Mucosa of descending colon (tissue), 3 donors: Measurements from ENCODE around the gene MLANA. TPM values are rescaled to one million over a fixed set of nuclear protein-coding genes. Genes with fewer than 3 reads are reported as not detected.

Experiments
- ATAC-seq: fragments of 200-7000 bp; cut with Tn5 transposase; one replicate; pipeline ENCODE4 v1.9.1; 2020; ENCODE audit warnings: mild to moderate bottlenecking, moderate library complexity
- DNase-seq, 3 donors: peaks; one replicate each; pipeline ENCODE4 v3.0.0-alpha.2; 2020
- H3K36me3 ChIP-seq: fragments of 200-600 bp; one replicate; pipeline ENCODE4 v1.8.0; 2021; ENCODE audit warnings: low read depth, mild to moderate bottlenecking
- H3K4me1 ChIP-seq: fragments of 200-600 bp; one replicate; pipeline ENCODE4 v1.8.0; 2021; ENCODE audit warnings: low read depth, mild to moderate bottlenecking
- H3K4me3 ChIP-seq: fragments of 200-600 bp; one replicate; pipeline ENCODE4 v1.8.0; 2021; ENCODE audit warnings: mild to moderate bottlenecking
- H3K9me3 ChIP-seq: fragments of 200-600 bp; one replicate; pipeline ENCODE4 v1.8.0; 2021; ENCODE audit warnings: mild to moderate bottlenecking
- intact Hi-C, 2 donors: fragments of 100-400 bp; cut with DNase I in 1 of 2; cut with micrococcal nuclease in 1 of 2; formaldehyde crosslinking; loops; one replicate each; pipeline versions ENCODE4 v1.11.0 to v1.11.1; 2022; cut with DNase I, micrococcal nuclease
- long read RNA-seq, 2 donors: library from polyadenylated mRNA; unstranded; transcript quantifications; one replicate each; pipeline ENCODE4 v2.0.0, GENCODE V29; 2019 to 2021
- total RNA-seq, 3 donors: library from RNA; stranded (reverse); fragmentation: NEBNext Ultra II Directional in 2 of 3; extraction: Animal tissue kit (Norgen Biotek cat#: 25700) in 2 of 3; gene quantifications; one replicate each; pipeline versions ENCODE4 v1.2.1 to v1.2.4, GENCODE V29; 2021 to 2023
- TF ChIP-seq, protein P1 (sequence below): fragments of 200-600 bp; IDR thresholded peaks from one replicate; pipeline ENCODE4 v1.8.0; 2022; ENCODE audit warnings: antibody characterized with exemption, mild to moderate bottlenecking
- donor health status: DM: no; HTN: no; CAD: no; lungs with moderate emphysema.
- donor health status: DM: no; HTN: no; CAD: no.
- donor health status: DM: no; HTN: yes; CAD: no.

MLANA gene, protein sequence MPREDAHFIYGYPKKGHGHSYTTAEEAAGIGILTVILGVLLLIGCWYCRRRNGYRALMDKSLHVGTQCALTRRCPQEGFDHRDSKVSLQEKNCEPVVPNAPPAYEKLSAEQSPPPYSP
- not detected for total RNA-seq
- long read RNA-seq, donor 1: 0 reads
- long read RNA-seq, donor 2: 0 reads

DNA sequence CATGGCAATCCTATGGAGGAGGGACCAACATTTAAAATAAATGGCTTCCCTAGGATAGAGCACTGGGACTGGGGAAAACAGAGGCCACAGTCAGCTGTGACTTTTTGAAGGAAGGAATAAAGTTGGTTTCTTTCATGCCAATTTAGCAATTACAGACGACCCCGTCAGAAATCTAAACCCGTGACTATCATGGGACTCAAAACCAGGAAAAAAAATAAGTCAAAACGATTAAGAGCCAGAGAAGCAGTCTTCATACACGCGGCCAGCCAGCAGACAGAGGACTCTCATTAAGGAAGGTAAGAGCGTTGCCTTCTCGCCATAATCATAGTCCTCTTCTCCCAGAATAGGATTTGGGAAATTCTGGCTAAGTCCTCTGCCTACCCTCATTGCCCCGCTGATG, at the start of gene MLANA:
Gene MLANA, plus strand, starts transcription at position 249 of the 400 bp plus-strand sequence. CDS start 1,586 bp downstream, outside the sequence.
- Histone ChIP-seq H3K9me3 (no peaks in the 10 kb centered on the region), H3K4me1 (no peaks in the 10 kb centered on the region), H3K36me3 (no peaks in the 10 kb centered on the region), H3K4me3 (no peak within 1 kb of the TSS)
- DNase-seq (no peak), ATAC-seq (no peak)
- TF ChIP-seq, protein P1, sequence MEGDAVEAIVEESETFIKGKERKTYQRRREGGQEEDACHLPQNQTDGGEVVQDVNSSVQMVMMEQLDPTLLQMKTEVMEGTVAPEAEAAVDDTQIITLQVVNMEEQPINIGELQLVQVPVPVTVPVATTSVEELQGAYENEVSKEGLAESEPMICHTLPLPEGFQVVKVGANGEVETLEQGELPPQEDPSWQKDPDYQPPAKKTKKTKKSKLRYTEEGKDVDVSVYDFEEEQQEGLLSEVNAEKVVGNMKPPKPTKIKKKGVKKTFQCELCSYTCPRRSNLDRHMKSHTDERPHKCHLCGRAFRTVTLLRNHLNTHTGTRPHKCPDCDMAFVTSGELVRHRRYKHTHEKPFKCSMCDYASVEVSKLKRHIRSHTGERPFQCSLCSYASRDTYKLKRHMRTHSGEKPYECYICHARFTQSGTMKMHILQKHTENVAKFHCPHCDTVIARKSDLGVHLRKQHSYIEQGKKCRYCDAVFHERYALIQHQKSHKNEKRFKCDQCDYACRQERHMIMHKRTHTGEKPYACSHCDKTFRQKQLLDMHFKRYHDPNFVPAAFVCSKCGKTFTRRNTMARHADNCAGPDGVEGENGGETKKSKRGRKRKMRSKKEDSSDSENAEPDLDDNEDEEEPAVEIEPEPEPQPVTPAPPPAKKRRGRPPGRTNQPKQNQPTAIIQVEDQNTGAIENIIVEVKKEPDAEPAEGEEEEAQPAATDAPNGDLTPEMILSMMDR: no peak
- intact Hi-C loops: loop anchor here in 1 of 2 donors (10.0 kb wide), 1 partner anchor 154 kb away; no protein-coding TSS in a partner anchor

DNA sequence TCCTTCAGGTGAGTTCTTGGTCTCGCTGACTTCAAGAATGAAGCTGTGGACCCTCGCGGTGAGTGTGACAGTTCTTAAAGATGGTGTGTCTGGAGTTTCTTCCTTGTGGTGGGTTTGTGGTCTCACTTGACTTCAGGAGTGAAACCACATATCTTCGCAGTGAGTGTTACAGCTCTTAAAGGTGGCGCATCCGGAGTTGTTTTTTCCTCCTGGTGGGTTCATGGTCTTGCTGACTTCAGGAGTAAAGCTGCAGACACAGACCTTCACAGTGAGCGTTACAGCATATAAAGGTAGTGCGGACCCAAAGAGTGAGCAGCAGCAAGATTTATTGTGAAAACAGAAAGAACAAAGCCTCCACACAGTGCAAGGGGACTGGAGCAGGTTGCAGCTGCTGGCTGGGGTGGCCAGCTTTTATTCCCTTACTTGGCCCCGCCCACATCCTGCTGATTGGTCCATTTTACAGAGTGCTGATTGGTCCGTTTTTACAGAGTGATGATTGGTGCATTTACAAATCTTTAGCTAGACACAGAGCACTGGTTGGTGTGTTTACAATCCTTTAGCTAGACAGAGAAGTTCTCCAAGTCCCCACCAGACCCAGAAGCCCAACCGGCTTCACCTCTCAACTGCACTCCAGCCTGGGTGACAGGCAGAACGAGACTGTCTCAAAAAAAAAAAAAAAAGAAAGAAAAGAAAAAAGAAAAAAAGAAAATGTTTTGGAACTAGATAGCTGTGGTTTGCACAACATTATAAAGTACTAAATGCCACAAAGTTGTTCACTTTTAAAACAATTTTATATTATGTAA, 48.7 kb upstream of the MLANA start:
- Histone ChIP-seq H3K36me3 (no peaks in the 10 kb centered on the region), H3K4me1 (peaks cover 17% of the 10 kb centered on the region), H3K4me3 (no peak overlapping the region), H3K9me3 (no peaks in the 10 kb centered on the region)
- intact Hi-C loops: no loop called here
- TF ChIP-seq, protein P1: no peak
- DNase-seq (no peak), ATAC-seq (no peak)

DNA sequence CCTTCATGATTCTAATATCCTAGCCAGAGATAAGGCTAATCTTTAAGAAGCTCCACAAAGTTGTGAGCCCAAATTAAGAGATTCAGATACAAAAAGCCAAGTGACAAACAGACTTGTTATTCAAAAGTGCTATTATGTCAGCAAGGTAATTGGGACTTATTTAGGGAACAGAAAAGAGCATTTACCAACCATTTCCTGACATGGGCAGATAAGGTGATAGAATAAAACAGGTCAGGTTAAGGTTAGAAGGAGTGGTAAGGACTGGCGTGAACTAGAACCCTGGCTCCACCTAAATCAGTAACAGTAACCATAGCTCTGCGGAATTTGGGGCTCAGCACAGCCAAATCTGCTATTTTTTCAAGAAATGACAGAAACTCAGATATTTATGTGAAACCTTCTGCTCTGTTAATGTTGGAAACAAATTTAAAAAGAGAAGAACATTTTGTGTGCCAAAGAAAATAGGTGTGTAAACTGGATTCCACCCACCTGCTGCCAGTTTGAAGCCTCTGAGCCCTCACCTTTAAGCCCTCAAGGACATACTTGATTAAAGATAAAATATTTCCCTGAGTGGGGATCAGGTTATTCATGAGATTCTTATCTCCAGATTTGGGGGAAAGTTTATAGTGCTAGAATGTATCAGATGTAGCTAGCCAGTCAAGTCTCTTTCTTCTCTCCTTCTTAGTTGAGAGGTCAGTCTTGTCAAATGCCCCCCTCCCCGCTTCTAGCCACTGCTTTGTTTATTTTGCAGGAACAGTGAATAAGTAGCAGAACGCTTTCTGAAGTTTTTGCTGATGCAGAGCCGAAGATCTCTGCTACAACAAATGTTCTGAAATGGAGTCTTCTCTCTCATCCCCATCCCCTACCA, 47.5 kb upstream of the MLANA start:
- H3K9me3 ChIP-seq: no peaks in the 10 kb centered on the region
- no peak for DNase-seq
- no peak overlapping the region for H3K4me3 ChIP-seq
- H3K4me1 ChIP-seq: peaks cover 17% of the 10 kb centered on the region
- TF ChIP-seq, protein P1: no peak
- intact Hi-C loops: no loop called here
- H3K36me3 ChIP-seq: no peaks in the 10 kb centered on the region
- no peak for ATAC-seq

DNA sequence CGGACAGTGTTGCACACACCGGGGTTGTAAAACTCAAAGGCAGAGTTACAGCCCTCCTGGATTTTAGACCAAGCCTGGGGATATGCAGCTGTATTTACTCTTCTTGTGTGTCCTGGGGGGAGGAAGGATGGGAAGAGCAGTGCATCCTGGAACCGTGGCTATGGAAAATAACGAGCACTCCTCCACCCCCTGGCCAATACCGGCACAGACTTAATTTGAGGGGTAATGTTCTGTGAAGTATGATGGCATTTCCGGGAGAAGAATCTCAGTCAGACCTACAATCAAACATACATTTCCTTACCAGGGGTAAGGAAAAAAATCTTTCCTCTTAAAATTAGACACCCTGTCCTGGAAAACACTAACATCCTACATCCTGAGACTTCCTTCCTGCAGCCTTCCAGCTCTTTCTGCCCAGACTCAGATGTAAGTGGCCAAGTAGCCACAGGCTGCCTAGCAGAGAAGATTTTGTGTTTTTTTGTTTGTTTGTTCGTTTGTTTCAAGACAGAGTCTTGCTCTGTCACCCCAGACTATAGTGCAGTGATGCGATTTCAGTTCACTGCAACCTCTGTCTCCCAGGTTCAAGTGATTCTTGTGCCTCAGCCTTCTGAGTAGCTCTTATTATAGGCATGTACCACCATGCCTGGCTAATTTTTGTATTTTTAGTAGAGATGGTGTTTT, 46.8 kb upstream of the MLANA start:
- TF ChIP-seq, protein P1: no peak
- DNase-seq (no peak), ATAC-seq (peak; percentile 38)
- H3K4me1 ChIP-seq: peaks cover 15% of the 10 kb centered on the region
- intact Hi-C loops: no loop called here
- H3K36me3 ChIP-seq: no peaks in the 10 kb centered on the region
- H3K9me3 ChIP-seq: no peaks in the 10 kb centered on the region
- H3K4me3 ChIP-seq: no peak overlapping the region

DNA sequence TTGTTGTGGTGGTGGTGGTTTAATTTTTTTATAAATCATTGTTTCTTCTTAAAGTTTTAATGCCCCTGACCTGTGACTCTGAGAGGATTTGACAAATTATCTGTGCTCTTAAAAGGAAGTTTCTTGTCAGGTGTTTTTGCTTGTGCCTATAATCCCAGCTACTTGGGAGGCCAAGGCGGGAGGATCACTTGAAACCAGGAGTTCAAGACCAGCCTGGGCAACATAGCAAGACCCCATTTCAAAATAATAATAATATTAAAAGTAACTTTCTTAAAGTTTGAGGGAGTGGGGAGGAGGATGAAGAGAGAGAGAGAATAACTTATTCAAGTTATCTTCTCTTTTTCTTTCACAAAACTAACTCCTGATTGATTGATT, 45.5 kb upstream of the MLANA start:
- Histone ChIP-seq H3K4me1 (peaks cover 13% of the 10 kb centered on the region), H3K4me3 (no peak overlapping the region), H3K36me3 (no peaks in the 10 kb centered on the region), H3K9me3 (no peaks in the 10 kb centered on the region)
- intact Hi-C loops: no loop called here
- TF ChIP-seq, protein P1: no peak
- no peak for DNase-seq
- no peak for ATAC-seq
